Testis (tissue), 2 donors: ENCODE results near the gene RPS6KB2.

Source experiments
- POLR2A ChIP-seq: fragments of 450-650 bp; IDR thresholded peaks from one replicate; pipeline ENCODE4 v1.6.1; 2017; ENCODE audit warnings: antibody characterized with exemption, mild to moderate bottlenecking, moderate library complexity
- TF ChIP-seq, protein P1 (sequence below), 3 experiments: fragments of 450-650 bp in 2 of 3; fragments of 200-600 bp in 1 of 3; sonication (generic) in 1 of 3; IDR thresholded peaks; one replicate each; pipeline ENCODE4 v1.5.1; 2016 to 2019; ENCODE audit warnings: antibody characterized with exemption in 3 of 3, mild to moderate bottlenecking in 2 of 3, moderate library complexity in 1 of 3

- TF ChIP-seq, protein P1, sequence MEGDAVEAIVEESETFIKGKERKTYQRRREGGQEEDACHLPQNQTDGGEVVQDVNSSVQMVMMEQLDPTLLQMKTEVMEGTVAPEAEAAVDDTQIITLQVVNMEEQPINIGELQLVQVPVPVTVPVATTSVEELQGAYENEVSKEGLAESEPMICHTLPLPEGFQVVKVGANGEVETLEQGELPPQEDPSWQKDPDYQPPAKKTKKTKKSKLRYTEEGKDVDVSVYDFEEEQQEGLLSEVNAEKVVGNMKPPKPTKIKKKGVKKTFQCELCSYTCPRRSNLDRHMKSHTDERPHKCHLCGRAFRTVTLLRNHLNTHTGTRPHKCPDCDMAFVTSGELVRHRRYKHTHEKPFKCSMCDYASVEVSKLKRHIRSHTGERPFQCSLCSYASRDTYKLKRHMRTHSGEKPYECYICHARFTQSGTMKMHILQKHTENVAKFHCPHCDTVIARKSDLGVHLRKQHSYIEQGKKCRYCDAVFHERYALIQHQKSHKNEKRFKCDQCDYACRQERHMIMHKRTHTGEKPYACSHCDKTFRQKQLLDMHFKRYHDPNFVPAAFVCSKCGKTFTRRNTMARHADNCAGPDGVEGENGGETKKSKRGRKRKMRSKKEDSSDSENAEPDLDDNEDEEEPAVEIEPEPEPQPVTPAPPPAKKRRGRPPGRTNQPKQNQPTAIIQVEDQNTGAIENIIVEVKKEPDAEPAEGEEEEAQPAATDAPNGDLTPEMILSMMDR (IDR thresholded peaks at IDR 0.05) = no peak
- no peak for TF ChIP-seq POLR2A
Observed at GRCh38 chr11:67435727-67436458, 7.6 kb downstream of the RPS6KB2 start.
